ENCODE results near the gene HDAC4.
"Not testable (repeated sequence)": the region's sequence is repeated elsewhere in the genome, so short reads cannot be mapped to it uniquely, and the experiment has no call there.

The HDAC4 gene

GRCh38 chr2:239190361-239190760 is 210.5 kb downstream of the HDAC4 start:
- no peak for DNase-seq (ENCODE audit: low read depth, low spot score)

GRCh38 chr2:239189711-239190131 is 211.1 kb downstream of the HDAC4 start:
- no peak for DNase-seq (ENCODE audit: low read depth, low spot score)

GRCh38 chr2:239188536-239188935 is 212.3 kb downstream of the HDAC4 start:
- no peak for DNase-seq (ENCODE audit: low read depth, low spot score)

- no peak for DNase-seq (ENCODE audit: low read depth, low spot score)
Observed at GRCh38 chr2:239187464-239188253, 213.2 kb downstream of the HDAC4 start.

- DNase-seq (ENCODE audit: low read depth, low spot score) = no peak
Observed at GRCh38 chr2:239186516-239187357, 214.1 kb downstream of the HDAC4 start.

GRCh38 chr2:239184968-239185903 is 215.6 kb downstream of the HDAC4 start:
- DNase-seq (ENCODE audit: low read depth, low spot score) = no peak

- no peak for DNase-seq (ENCODE audit: low read depth, low spot score)
Observed at GRCh38 chr2:239184179-239184578, 216.6 kb downstream of the HDAC4 start.

- DNase-seq (ENCODE audit: low read depth, low spot score) = no peak
Observed at GRCh38 chr2:239182981-239183791, 217.6 kb downstream of the HDAC4 start.

GRCh38 chr2:239181903-239182581 is 218.8 kb downstream of the HDAC4 start:
- no peak for DNase-seq (ENCODE audit: low read depth, low spot score)

- DNase-seq (ENCODE audit: low read depth, low spot score) = no peak
Observed at GRCh38 chr2:239181074-239181902, 219.5 kb downstream of the HDAC4 start.

GRCh38 chr2:239180526-239181073 is 220.2 kb downstream of the HDAC4 start:
- DNase-seq (ENCODE audit: low read depth, low spot score) = no peak

- DNase-seq (ENCODE audit: low read depth, low spot score) = no peak
Observed at GRCh38 chr2:239179851-239180371, 220.9 kb downstream of the HDAC4 start.

GRCh38 chr2:239178954-239179353 is 221.9 kb downstream of the HDAC4 start:
- DNase-seq (ENCODE audit: low read depth, low spot score) = no peak

GRCh38 chr2:239178484-239178883 is 222.3 kb downstream of the HDAC4 start:
- no peak for DNase-seq (ENCODE audit: low read depth, low spot score)

GRCh38 chr2:239177908-239178307 is 222.9 kb downstream of the HDAC4 start:
- DNase-seq (ENCODE audit: low read depth, low spot score) = no peak

GRCh38 chr2:239177325-239177724 is 223.5 kb downstream of the HDAC4 start:
- DNase-seq (ENCODE audit: low read depth, low spot score) = no peak

GRCh38 chr2:239176138-239176803 is 224.5 kb downstream of the HDAC4 start:
- DNase-seq (ENCODE audit: low read depth, low spot score) = not testable (repeated sequence)

- DNase-seq (ENCODE audit: low read depth, low spot score) = no peak
Observed at GRCh38 chr2:239175181-239175580, 225.6 kb downstream of the HDAC4 start.
